Subcutaneous abdominal adipose tissue (tissue), 5 donors: ENCODE results near the gene NKD1.

ENCODE experiments used
- H3K27ac ChIP-seq: one replicate; pipeline ENCODE4 v1.7.0; 2013; ENCODE audit warnings: low read depth, mild to moderate bottlenecking, inconsistent platforms, low read length, moderate library complexity
- H3K27me3 ChIP-seq, 5 donors: one replicate each; pipeline ENCODE4 v1.7.0; 2013; ENCODE audit warnings: low read length in 5 of 5, inconsistent platforms in 1 of 5; ENCODE audit not compliant: control insufficient read depth in 5 of 5, insufficient read depth in 4 of 5
- H3K36me3 ChIP-seq, 5 donors: one replicate each; pipeline ENCODE4 v1.7.0; 2013; ENCODE audit warnings: low read length in 5 of 5; ENCODE audit not compliant: control insufficient read depth in 5 of 5, insufficient read depth in 5 of 5
- H3K4me1 ChIP-seq, 5 donors: one replicate each; pipeline ENCODE4 v1.7.0; 2013; ENCODE audit warnings: low read length in 5 of 5, mild to moderate bottlenecking in 3 of 5, moderate library complexity in 1 of 5; ENCODE audit not compliant: control insufficient read depth in 5 of 5, insufficient read depth in 5 of 5
- H3K4me3 ChIP-seq, 5 donors: one replicate each; pipeline ENCODE4 v1.7.0; 2013; ENCODE audit warnings: low read length in 5 of 5, low read depth in 1 of 5
- H3K9ac ChIP-seq, 5 donors: one replicate each; pipeline ENCODE4 v1.7.0; 2013; ENCODE audit warnings: low read length in 5 of 5, mild to moderate bottlenecking in 4 of 5, moderate library complexity in 3 of 5
- H3K9me3 ChIP-seq, 5 donors: one replicate each; pipeline ENCODE4 v1.7.0; 2013; ENCODE audit warnings: low read length in 5 of 5; ENCODE audit not compliant: control insufficient read depth in 5 of 5
- donor health status: healthy.
- donor health status: healthy.
- donor health status: healthy.
- donor health status: healthy.
- donor health status: healthy.

NKD1 gene

DNA sequence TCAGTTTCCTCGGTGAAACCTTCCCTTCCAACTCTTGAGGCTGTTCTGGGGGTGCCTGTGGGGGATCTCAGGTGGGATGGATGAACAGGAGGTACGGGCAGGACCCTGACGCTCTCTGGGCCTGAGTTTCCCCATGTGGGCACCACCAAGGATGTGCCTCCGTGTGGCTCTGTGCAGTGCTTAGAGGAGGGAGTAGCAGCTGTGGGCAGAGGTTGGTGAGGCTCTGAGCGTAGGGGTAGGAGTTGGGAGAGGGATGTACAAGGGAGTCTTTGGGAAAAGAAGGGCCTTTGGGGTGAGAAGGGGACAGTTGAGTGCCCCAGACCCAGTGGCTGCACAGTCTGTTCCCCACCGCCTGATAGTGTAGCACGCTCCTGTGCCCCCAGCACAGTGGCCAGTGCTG, 73.8 kb downstream of the NKD1 start:
- no peak overlapping the region for H3K9ac ChIP-seq
- H3K36me3 ChIP-seq: no peaks in the 10 kb centered on the region
- H3K27ac ChIP-seq: no peak overlapping the region
- no peak overlapping the region for H3K4me3 ChIP-seq
- H3K4me1 ChIP-seq: peaks cover 0 to 2% (median under 1%) of the 10 kb centered on the region in 5 donors
- H3K9me3 ChIP-seq: no peaks in the 10 kb centered on the region
- H3K27me3 ChIP-seq: no peaks in the 10 kb centered on the region

DNA sequence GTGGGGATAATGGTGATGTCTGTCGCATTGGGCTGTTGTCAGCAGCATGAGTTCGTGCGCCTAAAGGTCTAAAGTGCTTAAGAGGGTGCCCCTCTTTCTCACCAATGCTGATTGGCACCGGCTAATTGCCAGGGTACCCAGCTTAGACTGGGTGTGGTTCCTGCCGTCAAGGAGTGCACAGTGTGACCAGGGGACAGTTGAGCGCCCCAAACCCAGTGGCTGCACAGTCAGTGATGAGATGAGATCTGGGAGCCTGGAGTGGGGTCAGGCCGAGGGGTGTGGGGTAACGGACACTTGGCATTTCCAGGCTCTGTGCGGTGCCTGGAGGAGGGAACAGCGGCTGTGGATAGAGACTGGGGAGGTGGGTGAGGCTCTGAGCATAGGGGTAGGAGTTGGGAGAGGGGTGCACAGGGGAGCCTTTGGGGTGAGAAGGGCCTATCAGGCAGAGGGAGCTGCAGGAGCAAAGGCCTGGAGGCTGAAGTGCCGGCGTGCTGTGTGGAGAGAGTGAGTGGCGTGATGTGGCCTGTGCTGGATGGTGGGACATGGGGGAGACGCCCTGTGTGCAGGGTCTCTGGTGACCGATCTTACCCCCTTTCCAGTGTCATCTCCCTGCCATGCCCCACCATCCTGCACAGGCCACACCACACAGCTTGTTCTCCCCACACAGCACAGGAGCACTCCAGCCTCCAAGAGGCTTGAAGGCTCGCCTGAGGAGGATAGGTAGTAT, 74.6 kb downstream of the NKD1 start:
- H3K4me1 ChIP-seq: peaks cover 0 to 8% (median 7%) of the 10 kb centered on the region in 5 donors
- no peaks in the 10 kb centered on the region for H3K36me3 ChIP-seq
- no peak overlapping the region for H3K4me3 ChIP-seq
- no peak overlapping the region for H3K27ac ChIP-seq
- no peaks in the 10 kb centered on the region for H3K9me3 ChIP-seq
- H3K9ac ChIP-seq: no peak overlapping the region
- peaks cover 0 to 4% (median 0%) of the 10 kb centered on the region in 5 donors for H3K27me3 ChIP-seq

DNA sequence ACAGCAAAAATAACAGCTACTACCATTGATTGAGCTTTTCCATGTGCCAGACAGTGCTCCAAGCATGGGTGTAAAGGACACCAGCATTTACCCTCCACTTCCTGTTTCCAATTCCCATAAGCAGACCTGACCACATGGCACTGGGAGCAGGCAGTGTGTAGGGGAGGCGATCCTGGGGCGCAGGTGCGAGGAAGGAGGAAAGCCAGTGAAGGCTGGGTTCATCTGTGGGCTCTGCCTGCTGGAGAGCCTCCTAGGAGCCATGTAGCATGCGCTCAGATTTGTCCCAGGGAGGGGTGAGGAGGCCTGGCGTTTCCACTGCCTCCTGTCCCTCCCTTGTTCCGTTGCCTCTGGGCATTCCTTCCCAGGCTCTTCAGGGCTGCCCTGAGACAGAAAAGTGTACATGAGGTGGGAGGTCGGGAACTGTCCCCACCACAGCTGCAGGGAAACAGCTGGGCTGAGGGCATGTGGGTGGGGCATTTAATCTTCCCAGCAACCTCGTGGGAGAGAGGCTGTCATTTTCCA, 76.3 kb downstream of the NKD1 start:
- H3K36me3 ChIP-seq: no peaks in the 10 kb centered on the region
- no peak overlapping the region for H3K4me3 ChIP-seq
- no peak overlapping the region for H3K27ac ChIP-seq
- H3K9me3 ChIP-seq: no peaks in the 10 kb centered on the region
- H3K9ac ChIP-seq: no peak overlapping the region
- peaks cover 0 to 8% (median 7%) of the 10 kb centered on the region in 5 donors for H3K4me1 ChIP-seq
- peaks cover 0 to 4% (median 0%) of the 10 kb centered on the region in 5 donors for H3K27me3 ChIP-seq

DNA sequence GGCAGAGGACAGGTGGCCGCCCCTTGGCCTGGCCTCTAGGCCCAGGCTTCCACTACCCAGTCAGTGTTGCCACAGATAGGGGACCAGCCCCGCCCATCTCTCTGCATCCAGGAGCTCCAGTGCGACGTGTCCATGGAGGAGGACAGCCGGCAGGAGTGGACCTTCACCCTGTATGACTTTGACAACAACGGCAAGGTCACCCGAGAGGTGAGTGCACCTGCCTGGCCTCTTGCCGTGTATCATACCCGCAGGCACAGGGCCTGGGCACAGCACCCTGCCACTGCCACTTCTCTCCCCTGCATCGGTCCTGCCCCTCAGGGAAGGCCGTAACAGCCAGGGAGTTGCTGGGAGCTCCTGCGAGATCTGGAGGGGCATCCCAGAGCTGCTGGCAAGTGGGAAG, 77.2 kb downstream of the NKD1 start:
- Histone ChIP-seq H3K27ac (no peak overlapping the region), H3K36me3 (no peaks in the 10 kb centered on the region), H3K4me3 (no peak overlapping the region), H3K9ac (no peak overlapping the region), H3K27me3 (peaks cover 0 to 4% (median 0%) of the 10 kb centered on the region in 5 donors), H3K9me3 (no peaks in the 10 kb centered on the region), H3K4me1 (peaks cover 0 to 8% (median 7%) of the 10 kb centered on the region in 5 donors)

DNA sequence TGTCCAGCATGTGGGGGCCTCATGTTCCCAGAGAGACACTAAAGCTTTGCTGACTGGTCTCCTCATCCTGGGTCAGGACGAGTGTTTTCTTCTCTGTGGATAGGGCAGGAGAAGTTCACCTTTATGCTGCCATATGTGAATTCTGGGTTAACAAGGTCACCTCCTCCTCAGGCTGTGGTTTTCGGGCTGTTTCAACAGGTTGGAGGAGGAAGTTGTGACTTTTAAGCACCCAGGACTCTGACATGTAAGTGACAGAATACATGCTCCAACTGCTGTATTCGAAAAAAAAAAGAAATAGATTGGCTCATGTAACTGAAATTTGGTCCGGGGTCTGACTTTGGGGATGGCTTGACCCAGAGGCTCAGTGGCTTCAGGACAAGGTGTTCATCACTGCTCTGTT, 78.7 kb downstream of the NKD1 start:
- H3K4me1 ChIP-seq: peaks cover 0 to 8% (median 7%) of the 10 kb centered on the region in 5 donors
- no peaks in the 10 kb centered on the region for H3K36me3 ChIP-seq
- peaks cover 0 to 4% (median 0%) of the 10 kb centered on the region in 5 donors for H3K27me3 ChIP-seq
- H3K9ac ChIP-seq: no peak overlapping the region
- no peak overlapping the region for H3K27ac ChIP-seq
- H3K9me3 ChIP-seq: no peaks in the 10 kb centered on the region
- no peak overlapping the region for H3K4me3 ChIP-seq

DNA sequence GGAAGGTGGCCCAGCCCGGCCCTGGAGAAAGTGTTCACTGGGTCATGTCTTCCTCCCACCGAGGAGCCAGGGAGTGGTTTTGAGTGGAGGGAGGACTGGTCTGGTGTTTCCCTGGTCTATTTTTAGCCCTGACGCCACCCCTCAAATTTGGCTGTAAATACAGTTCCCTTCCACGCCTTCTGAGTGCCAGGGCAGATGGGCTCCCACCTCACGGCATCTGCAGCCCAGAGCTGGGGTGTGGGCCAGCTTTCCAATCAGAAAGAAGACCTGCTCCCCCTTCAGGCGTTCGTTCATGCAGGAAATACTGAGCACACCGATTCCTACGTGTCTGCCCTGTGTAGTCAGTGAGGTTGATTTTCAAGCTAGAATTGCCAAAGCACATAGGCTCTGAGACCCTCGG, 79.2 kb downstream of the NKD1 start:
- H3K4me3 ChIP-seq: no peak overlapping the region
- H3K36me3 ChIP-seq: no peaks in the 10 kb centered on the region
- no peak overlapping the region for H3K27ac ChIP-seq
- H3K27me3 ChIP-seq: peaks cover 0 to 4% (median 0%) of the 10 kb centered on the region in 5 donors
- no peak overlapping the region for H3K9ac ChIP-seq
- H3K4me1 ChIP-seq: peaks cover 0 to 8% (median 7%) of the 10 kb centered on the region in 5 donors
- H3K9me3 ChIP-seq: no peaks in the 10 kb centered on the region

DNA sequence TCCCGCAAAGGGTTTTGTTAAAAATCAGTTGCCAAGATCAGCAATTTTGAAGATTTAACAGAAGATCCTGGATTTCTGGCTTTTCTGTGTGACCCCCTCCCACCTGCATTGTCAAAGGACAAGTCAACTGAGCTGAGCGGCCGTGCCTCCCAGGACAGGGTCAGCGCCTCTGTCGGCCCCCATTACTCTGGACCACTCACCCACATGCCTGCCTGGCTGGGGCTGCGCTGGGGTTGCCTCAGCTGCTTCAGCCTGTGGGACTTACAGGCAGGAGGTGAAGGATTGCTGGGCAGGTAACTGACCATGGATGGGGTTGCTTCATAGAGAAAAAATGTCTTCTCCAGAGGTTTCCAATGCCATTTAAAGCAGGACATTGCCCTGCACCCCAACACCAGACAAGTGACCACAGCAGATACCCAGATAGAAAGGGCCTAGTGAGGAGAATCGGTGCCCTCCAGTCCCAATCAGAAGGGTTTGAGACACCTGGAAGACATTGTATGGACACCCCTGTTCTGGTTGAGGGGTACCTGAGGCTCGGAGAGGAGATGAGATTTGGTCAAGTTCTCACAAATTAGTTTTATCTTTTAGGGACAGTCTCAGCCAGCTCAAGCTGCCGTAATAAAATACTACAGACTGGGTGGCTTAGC, 80.1 kb downstream of the NKD1 start:
- Histone ChIP-seq H3K36me3 (no peaks in the 10 kb centered on the region), H3K27ac (no peak overlapping the region)

DNA sequence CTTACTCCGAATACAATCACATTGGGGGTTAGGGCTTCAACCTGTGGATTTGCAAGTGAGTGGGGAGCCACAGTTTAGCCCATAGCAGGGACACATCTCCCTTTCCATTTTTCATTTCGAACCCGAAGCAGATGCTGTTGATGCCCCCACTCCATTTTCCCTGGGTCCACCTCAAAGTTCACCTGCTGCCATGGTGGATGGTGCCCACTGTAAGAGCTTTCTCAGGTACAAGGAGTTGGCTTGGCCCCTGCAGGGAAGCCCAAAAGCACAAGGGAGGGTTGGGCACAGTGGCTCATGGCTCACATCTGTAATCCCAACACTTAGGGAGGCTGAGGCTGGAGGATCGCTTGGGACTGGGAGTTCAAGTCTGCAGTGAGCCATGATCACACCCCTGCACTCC, 81.1 kb downstream of the NKD1 start:
- Histone ChIP-seq H3K9me3 (no peaks in the 10 kb centered on the region), H3K27ac (no peak overlapping the region), H3K4me1 (peaks cover 0 to 8% (median 7%) of the 10 kb centered on the region in 5 donors), H3K4me3 (no peak overlapping the region), H3K36me3 (no peaks in the 10 kb centered on the region), H3K9ac (no peak overlapping the region), H3K27me3 (peaks cover 0 to 4% (median 0%) of the 10 kb centered on the region in 5 donors)

More for the DNA sequence above, 80.1 kb downstream of the NKD1 start:
- Histone ChIP-seq H3K27me3 (peaks cover 0 to 4% (median 0%) of the 10 kb centered on the region in 5 donors), H3K4me3 (no peak overlapping the region), H3K4me1 (peaks cover 0 to 8% (median 7%) of the 10 kb centered on the region in 5 donors), H3K9ac (no peak overlapping the region), H3K9me3 (no peaks in the 10 kb centered on the region)

DNA sequence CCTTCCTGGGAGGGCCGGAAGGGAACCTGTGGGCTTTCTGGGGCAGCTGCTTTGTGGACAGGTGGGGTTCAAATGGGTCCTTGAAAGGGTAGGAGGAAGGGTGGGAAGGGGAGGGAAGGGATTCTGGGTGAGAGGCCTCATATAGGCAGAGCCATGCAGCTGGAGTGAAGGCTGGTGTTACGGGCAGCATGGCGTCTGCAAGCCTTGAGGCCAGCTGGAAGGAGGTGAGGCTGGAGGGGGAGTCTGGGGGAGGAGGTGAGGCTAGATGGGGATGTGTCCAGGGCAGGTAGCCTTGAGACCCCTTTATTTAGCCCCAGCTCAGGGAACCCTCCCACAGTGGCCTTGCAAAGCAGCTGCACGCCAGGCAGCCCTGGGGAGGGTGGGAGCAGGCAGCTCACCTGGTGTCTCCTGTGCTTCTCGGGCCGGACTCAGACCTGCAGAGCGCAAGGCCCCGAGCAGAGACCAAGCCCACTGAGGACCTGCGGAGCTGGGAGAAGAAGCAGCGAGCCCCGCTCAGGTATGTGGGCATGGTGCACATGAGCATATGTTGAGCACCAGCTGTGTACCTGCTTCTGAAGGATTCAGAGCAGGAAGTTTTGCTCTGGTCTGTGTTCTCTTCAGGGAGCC, 82.3 kb downstream of the NKD1 start:
- Histone ChIP-seq H3K4me1 (peaks cover 0 to 8% (median 7%) of the 10 kb centered on the region in 5 donors), H3K9me3 (no peaks in the 10 kb centered on the region), H3K4me3 (no peak overlapping the region), H3K27ac (no peak overlapping the region), H3K27me3 (peaks cover 0 to 4% (median 0%) of the 10 kb centered on the region in 5 donors), H3K36me3 (no peaks in the 10 kb centered on the region), H3K9ac (no peak overlapping the region)
